Measurements from ENCODE around the gene ZMYND15. TPM values are rescaled to one million over a fixed set of nuclear protein-coding genes. Genes with fewer than 3 reads are reported as not detected.

The ZMYND15 gene
- total and polyA plus RNA-seq, 2 of the 13 experiments (the other 11 are each of a cell fraction or from before 2014, with no cell fraction given): 0.24 to 2.7 TPM

GRCh38 chr17:4725646-4726310 lies 13.9 kb upstream of the ZMYND15 start:
- H3K9me3 ChIP-seq (ENCODE audit: low read length): no peaks in the 10 kb centered on the region
- peaks cover 6% of the 10 kb centered on the region for H3K79me2 ChIP-seq (ENCODE audit: insufficient read depth, low read length)
- no peaks in the 10 kb centered on the region; a peak in 1 of 5 replicates for H3K27me3 ChIP-seq (ENCODE audit: control insufficient read depth in 1 of 2, insufficient read depth in 2 of 2, low read length in 2 of 2)
- H3K27ac ChIP-seq (ENCODE audit: extremely low read length, insufficient read depth, low read length): no peak overlapping the region
- DNase-seq (ENCODE audit: low spot score) (no peak), ATAC-seq (no peak), FAIRE-seq (no peak)
- in situ Hi-C loops (cut with HindIII; ENCODE audit: extremely low pct_ligation_motif_present, low pct_unique_long_range_greater_than_20kb): no loop called here
- no peaks in the 10 kb centered on the region for H4K20me1 ChIP-seq (ENCODE audit: insufficient read depth, low read length)
- no TSS peak for BruUV-seq (replicated peaks)
- H2AFZ ChIP-seq (ENCODE audit: low read length): no peak overlapping the region
- ChIA-PET POLR2A (interaction anchor here (0.6 to 2.4 kb wide), 3 partner anchors 16 to 82 kb away, joined by 3 to 7 read pairs (median 3); partner anchors contain the start of gene ARRB2), CTCF (ENCODE audit: low intra/inter-chr PET ratio, low total read pairs) (no interaction called here)
- H3K4me3 ChIP-seq (replicated peaks in 1 of 3; ENCODE audit: insufficient read depth in 1 of 3, low read depth in 2 of 3, low read length in 3 of 3): no peak overlapping the region
- 91% methylated on average over 9 of the region's 9 CpGs for WGBS (ENCODE audit: low lambda C conversion rate)
- TF ChIP-seq ZNF550 (CRISPR knock-in tag; IDR thresholded peaks at IDR 0.05; ENCODE audit: borderline replicate concordance): no peak
- no peak overlapping the region for H3K4me2 ChIP-seq (ENCODE audit: low read depth, low read length)
- H3K4me1 ChIP-seq (ENCODE audit: insufficient read depth, low read length): peaks cover 57% of the 10 kb centered on the region
- intact Hi-C loops (cut with micrococcal nuclease; ENCODE audit: unreplicated experiment): no loop called here
- no peaks in the 10 kb centered on the region for H3K36me3 ChIP-seq (replicated peaks in 1 of 2; ENCODE audit: control insufficient read depth in 1 of 2, insufficient read depth in 2 of 2, low read length in 2 of 2)
- H3K9ac ChIP-seq (ENCODE audit: insufficient read depth, low read depth, low read length): no peak overlapping the region

- DNase-seq (ENCODE audit: low spot score) (no peak), ATAC-seq (no peak), FAIRE-seq (peak; percentile 47)
- Histone ChIP-seq H3K4me3 (replicated peaks in 1 of 3; ENCODE audit: insufficient read depth in 1 of 3, low read depth in 2 of 3, low read length in 3 of 3) (no peak overlapping the region), H3K27ac (ENCODE audit: extremely low read length, insufficient read depth, low read length) (no peak overlapping the region), H3K4me1 (ENCODE audit: insufficient read depth, low read length) (peaks cover 49% of the 10 kb centered on the region), H3K27me3 (ENCODE audit: control insufficient read depth in 1 of 2, insufficient read depth in 2 of 2, low read length in 2 of 2) (no peaks in the 10 kb centered on the region; a peak in 1 of 5 replicates), H3K36me3 (replicated peaks in 1 of 2; ENCODE audit: control insufficient read depth in 1 of 2, insufficient read depth in 2 of 2, low read length in 2 of 2) (no peaks in the 10 kb centered on the region), H2AFZ (ENCODE audit: low read length) (no peak overlapping the region), H4K20me1 (ENCODE audit: insufficient read depth, low read length) (no peaks in the 10 kb centered on the region), H3K9me3 (ENCODE audit: low read length) (no peaks in the 10 kb centered on the region), H3K9ac (ENCODE audit: insufficient read depth, low read depth, low read length) (no peak overlapping the region), H3K4me2 (ENCODE audit: low read depth, low read length) (0 out of 2 replicates have a peak overlapping the region, but pooled peaks have one; percentile 12), H3K79me2 (ENCODE audit: insufficient read depth, low read length) (peaks cover 6% of the 10 kb centered on the region)
- BruUV-seq (replicated peaks): no TSS peak
- 33% methylated on average over 3 of the region's 3 CpGs for WGBS (ENCODE audit: low lambda C conversion rate)
- TF ChIP-seq CEBPG (CRISPR knock-in tag; IDR thresholded peaks at IDR 0.05): peak; percentile 40; the same call in 1 of the 2 replicates
- no peak for TF ChIP-seq ZNF430 (CRISPR knock-in tag; IDR thresholded peaks at IDR 0.05)
- TF ChIP-seq MBNL3 (CRISPR knock-in tag; conservative IDR thresholded peaks at IDR 0.05): no peak
- TF ChIP-seq XBP1 (CRISPR knock-in tag; IDR thresholded peaks at IDR 0.05): no peak
- TF ChIP-seq CEBPB (IDR thresholded peaks at IDR 0.05; ENCODE audit: borderline replicate concordance, low read depth, low read length): peak; percentile 21; the same call in 1 of the 2 replicates
- TF ChIP-seq ZXDC (CRISPR knock-in tag; IDR thresholded peaks at IDR 0.05): no peak
- no peak for TF ChIP-seq ZNF234 (CRISPR knock-in tag; conservative IDR thresholded peaks at IDR 0.05)
- no peak for TF ChIP-seq KDM6A (CRISPR knock-in tag; IDR thresholded peaks at IDR 0.05; ENCODE audit: low read depth)
- no peak for TF ChIP-seq ZNF678 (CRISPR knock-in tag; IDR thresholded peaks at IDR 0.05)
- no peak for TF ChIP-seq ZNF556 (CRISPR knock-in tag; IDR thresholded peaks at IDR 0.05; ENCODE audit: borderline replicate concordance)
- CTCF ChIA-PET (ENCODE audit: low intra/inter-chr PET ratio, low total read pairs): no interaction called here
- POLR2A ChIA-PET: interaction anchor here (1.0 to 1.5 kb wide), 5 partner anchors 20 to 62 kb away, joined by 5 to 6 read pairs (median 5); partner anchors contain the start of genes GLTPD2, PELP1 and TM4SF5
- intact Hi-C loops (cut with micrococcal nuclease; ENCODE audit: unreplicated experiment) (no loop called here), in situ Hi-C loops (cut with HindIII; ENCODE audit: extremely low pct_ligation_motif_present, low pct_unique_long_range_greater_than_20kb) (no loop called here)
Observed at GRCh38 chr17:4728124-4728523, 11.5 kb upstream of the ZMYND15 start.
